ENCODE data around the gene SMPD3. TPM values are rescaled to one million over a fixed set of nuclear protein-coding genes. Genes with fewer than 3 reads are reported as not detected.

The SMPD3 gene
- total RNA-seq, 1 experiment from 2014 or later: 1.4 TPM

DNA sequence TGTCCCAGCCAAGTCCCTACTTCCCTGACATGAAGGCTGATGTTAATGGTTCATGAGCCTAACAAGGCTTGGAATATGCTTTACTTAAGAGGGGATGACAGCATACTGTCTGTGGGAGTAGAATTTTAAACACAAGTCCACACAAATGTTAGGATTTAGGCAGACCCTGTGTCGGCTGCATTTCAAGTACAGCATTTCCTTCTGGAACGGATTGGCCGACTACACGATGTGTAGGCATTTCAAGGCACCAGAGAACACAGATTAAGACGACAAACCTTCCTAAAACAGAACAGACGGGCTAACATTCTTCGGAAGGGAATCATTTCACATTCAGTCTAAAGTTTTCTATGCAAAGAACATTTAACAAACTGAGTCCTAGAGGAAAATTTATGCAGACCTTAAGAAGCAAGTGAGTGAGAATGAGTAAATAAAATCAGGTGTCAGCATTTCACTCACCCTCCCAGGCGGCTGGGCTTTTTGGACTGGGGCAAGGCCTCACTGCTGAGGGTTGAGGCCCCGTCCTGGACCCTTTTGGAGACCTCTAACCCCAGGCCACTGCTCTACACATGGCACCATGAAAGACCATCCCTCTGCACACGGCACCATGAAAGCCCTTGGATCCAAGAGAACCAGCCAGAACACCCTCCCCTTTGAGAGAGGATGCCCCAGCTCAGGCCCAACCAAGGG is 67.5 kb downstream of the SMPD3 start:
- Mint-ChIP-seq H3K27ac (no peak overlapping the region), H3K4me1 (peaks cover 29% of the 10 kb centered on the region), H3K9me3 (no peaks in the 10 kb centered on the region), H3K27me3 (ENCODE audit: low read depth) (no peaks in the 10 kb centered on the region), H3K4me3 (no peak overlapping the region), H3K36me3 (no peaks in the 10 kb centered on the region)
- TF ChIP-seq SP1 (CRISPR knock-in tag; conservative IDR thresholded peaks at IDR 0.05) (no peak), CREM (CRISPR knock-in tag; IDR thresholded peaks at IDR 0.05) (no peak), EMX1 (CRISPR knock-in tag; IDR thresholded peaks at IDR 0.05) (no peak), ZNF232 (CRISPR knock-in tag; IDR thresholded peaks at IDR 0.05) (no peak), ZNF263 (CRISPR knock-in tag; IDR thresholded peaks at IDR 0.05; ENCODE audit: low read depth) (no peak), HMGA2 (CRISPR knock-in tag; IDR thresholded peaks at IDR 0.05) (no peak), RORB (CRISPR knock-in tag; IDR thresholded peaks at IDR 0.05) (no peak), TP53 (CRISPR knock-in tag; IDR thresholded peaks at IDR 0.05) (no peak), GABPB1 (CRISPR knock-in tag; IDR thresholded peaks at IDR 0.05) (no peak)
- TF ChIP-seq, protein P1, sequence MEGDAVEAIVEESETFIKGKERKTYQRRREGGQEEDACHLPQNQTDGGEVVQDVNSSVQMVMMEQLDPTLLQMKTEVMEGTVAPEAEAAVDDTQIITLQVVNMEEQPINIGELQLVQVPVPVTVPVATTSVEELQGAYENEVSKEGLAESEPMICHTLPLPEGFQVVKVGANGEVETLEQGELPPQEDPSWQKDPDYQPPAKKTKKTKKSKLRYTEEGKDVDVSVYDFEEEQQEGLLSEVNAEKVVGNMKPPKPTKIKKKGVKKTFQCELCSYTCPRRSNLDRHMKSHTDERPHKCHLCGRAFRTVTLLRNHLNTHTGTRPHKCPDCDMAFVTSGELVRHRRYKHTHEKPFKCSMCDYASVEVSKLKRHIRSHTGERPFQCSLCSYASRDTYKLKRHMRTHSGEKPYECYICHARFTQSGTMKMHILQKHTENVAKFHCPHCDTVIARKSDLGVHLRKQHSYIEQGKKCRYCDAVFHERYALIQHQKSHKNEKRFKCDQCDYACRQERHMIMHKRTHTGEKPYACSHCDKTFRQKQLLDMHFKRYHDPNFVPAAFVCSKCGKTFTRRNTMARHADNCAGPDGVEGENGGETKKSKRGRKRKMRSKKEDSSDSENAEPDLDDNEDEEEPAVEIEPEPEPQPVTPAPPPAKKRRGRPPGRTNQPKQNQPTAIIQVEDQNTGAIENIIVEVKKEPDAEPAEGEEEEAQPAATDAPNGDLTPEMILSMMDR (IDR thresholded peaks at IDR 0.05): no peak
- TF ChIP-seq, protein P2, sequence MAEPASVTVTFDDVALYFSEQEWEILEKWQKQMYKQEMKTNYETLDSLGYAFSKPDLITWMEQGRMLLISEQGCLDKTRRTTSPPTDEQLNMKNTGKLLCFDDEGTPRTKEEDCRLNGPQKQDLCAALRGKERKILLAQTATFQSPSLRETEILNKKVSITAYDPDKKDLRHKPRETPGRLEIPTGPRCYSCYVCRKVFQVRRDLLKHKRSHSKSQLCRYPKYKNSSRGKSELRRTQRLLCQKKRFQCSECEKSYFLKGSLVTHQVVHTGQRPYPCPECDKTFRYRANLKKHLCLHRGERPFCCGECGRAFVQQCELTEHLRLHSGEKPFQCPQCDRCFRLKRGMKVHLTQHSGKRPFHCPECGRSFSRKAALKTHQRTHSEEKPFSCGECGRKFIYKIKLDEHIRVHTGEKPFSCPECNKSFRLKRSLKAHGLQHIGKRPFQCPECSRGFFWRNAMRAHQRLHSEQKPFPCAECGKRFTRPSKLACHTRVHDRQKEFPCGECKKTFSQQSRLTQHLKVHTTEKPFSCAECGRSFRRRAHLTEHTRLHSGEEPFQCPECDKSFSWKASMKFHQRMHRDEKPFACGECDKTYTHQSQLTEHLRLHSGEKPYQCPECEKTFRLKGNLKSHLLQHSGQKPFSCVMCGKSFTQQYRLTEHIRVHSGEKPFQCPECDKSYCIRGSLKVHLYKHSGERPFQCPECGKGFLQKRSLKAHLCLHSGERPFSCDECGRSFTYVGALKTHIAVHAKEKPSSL (CRISPR knock-in tag; conservative IDR thresholded peaks at IDR 0.05): no peak
- TF ChIP-seq, protein P3, sequence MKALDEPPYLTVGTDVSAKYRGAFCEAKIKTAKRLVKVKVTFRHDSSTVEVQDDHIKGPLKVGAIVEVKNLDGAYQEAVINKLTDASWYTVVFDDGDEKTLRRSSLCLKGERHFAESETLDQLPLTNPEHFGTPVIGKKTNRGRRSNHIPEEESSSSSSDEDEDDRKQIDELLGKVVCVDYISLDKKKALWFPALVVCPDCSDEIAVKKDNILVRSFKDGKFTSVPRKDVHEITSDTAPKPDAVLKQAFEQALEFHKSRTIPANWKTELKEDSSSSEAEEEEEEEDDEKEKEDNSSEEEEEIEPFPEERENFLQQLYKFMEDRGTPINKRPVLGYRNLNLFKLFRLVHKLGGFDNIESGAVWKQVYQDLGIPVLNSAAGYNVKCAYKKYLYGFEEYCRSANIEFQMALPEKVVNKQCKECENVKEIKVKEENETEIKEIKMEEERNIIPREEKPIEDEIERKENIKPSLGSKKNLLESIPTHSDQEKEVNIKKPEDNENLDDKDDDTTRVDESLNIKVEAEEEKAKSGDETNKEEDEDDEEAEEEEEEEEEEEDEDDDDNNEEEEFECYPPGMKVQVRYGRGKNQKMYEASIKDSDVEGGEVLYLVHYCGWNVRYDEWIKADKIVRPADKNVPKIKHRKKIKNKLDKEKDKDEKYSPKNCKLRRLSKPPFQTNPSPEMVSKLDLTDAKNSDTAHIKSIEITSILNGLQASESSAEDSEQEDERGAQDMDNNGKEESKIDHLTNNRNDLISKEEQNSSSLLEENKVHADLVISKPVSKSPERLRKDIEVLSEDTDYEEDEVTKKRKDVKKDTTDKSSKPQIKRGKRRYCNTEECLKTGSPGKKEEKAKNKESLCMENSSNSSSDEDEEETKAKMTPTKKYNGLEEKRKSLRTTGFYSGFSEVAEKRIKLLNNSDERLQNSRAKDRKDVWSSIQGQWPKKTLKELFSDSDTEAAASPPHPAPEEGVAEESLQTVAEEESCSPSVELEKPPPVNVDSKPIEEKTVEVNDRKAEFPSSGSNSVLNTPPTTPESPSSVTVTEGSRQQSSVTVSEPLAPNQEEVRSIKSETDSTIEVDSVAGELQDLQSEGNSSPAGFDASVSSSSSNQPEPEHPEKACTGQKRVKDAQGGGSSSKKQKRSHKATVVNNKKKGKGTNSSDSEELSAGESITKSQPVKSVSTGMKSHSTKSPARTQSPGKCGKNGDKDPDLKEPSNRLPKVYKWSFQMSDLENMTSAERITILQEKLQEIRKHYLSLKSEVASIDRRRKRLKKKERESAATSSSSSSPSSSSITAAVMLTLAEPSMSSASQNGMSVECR (CRISPR knock-in tag; IDR thresholded peaks at IDR 0.05; ENCODE audit: borderline replicate concordance): no peak
- TF ChIP-seq, protein P4, sequence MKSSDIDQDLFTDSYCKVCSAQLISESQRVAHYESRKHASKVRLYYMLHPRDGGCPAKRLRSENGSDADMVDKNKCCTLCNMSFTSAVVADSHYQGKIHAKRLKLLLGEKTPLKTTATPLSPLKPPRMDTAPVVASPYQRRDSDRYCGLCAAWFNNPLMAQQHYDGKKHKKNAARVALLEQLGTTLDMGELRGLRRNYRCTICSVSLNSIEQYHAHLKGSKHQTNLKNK (CRISPR knock-in tag; IDR thresholded peaks at IDR 0.05): no peak
- TF ChIP-seq, protein P5, sequence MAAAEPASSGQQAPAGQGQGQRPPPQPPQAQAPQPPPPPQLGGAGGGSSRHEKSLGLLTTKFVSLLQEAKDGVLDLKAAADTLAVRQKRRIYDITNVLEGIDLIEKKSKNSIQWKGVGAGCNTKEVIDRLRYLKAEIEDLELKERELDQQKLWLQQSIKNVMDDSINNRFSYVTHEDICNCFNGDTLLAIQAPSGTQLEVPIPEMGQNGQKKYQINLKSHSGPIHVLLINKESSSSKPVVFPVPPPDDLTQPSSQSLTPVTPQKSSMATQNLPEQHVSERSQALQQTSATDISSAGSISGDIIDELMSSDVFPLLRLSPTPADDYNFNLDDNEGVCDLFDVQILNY (CRISPR knock-in tag; IDR thresholded peaks at IDR 0.05): no peak
- TF ChIP-seq, protein P6, sequence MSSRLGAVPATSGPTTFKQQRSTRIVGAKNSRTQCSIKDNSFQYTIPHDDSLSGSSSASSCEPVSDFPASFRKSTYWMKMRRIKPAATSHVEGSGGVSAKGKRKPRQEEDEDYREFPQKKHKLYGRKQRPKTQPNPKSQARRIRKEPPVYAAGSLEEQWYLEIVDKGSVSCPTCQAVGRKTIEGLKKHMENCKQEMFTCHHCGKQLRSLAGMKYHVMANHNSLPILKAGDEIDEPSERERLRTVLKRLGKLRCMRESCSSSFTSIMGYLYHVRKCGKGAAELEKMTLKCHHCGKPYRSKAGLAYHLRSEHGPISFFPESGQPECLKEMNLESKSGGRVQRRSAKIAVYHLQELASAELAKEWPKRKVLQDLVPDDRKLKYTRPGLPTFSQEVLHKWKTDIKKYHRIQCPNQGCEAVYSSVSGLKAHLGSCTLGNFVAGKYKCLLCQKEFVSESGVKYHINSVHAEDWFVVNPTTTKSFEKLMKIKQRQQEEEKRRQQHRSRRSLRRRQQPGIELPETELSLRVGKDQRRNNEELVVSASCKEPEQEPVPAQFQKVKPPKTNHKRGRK (CRISPR knock-in tag; IDR thresholded peaks at IDR 0.05; ENCODE audit: borderline replicate concordance): no peak
- ChIA-PET POLR2A (no interaction called here), CTCF (interaction anchor here (0.8 to 2.4 kb wide), 14 partner anchors 8 to 147 kb away, joined by 3 to 19 read pairs (median 5); partner anchors contain the start of gene SMPD3)
- DNase-seq (ENCODE audit: low spot score) (no peak), ATAC-seq (no peak)

Data from WTC11 (cell line).